ENCODE measurements around the gene POLR2F.

POLR2F gene

GRCh38 chr22:37953437-37954179 is at the start of gene POLR2F, which contains the start of gene C22orf23:
POLR2F (plus strand) TSS chr22:37953699; CDS start chr22:37953788, 89 bp downstream.
C22orf23 (minus strand) TSS chr22:37953601; CDS start chr22:37953149, 452 bp downstream.
- DNase-seq (ENCODE audit: low spot score): peak; percentile 100

DNA sequence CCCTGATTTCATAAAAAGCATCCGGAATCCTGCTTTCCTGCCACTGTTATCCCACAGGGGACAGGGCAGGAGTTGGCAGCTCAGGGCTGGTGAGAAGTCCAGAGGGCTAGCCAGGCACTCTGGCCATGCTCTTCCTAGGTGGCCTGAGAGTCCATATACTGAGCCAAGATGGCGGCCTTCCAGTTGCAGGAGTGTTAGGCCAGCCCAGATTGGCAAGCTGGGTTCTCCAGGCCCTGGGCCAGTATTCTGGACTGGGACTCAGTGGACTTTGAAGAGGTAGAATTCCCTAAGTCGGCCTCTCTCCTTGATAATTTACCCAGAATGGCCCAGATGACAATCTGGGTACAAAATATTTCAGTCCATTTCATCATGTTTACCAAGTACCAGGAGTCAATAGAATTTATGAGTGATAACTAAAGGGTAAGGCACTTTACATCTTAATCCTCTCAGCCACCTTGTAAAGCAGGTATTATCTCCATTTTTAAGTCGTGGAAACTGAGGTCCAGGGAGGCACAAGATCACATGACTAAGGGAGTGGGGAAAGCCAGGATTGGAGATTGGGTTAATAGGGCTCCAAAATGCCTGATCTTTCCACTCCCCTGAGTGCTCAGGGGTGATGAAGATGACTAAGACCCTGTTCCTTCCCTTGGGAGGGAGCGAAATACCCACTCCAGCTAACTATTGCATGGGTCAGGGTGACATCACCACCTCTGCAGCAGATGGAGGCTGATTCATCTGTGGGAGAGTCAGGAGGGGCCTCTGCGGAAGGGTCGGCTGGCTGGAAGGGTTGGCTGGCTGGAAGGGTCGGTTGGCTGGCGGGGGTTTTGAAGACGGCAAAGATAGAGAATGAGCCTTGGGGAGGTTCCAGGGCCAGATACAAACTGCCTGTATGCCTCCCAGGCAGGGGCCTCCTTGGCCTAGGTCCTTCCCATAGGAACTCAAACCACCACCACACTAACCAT is 48.6 kb upstream of the POLR2F start:
- peak; percentile 99 for FAIRE-seq
- peak; percentile 97 for DNase-seq (ENCODE audit: low spot score)

More at GRCh38 chr22:37953437-37954179, at the start of gene POLR2F, which contains the start of gene C22orf23:
- FAIRE-seq: peak; percentile 98

- FAIRE-seq (peak; percentile 88), DNase-seq (ENCODE audit: low spot score) (peak; percentile 92)
Measured at GRCh38 chr22:37905534-37906363, 47.8 kb upstream of the POLR2F start, which contains the start of gene MICALL1. MICALL1 (plus strand) TSS chr22:37906297; CDS start chr22:37906423, 126 bp downstream.

DNA sequence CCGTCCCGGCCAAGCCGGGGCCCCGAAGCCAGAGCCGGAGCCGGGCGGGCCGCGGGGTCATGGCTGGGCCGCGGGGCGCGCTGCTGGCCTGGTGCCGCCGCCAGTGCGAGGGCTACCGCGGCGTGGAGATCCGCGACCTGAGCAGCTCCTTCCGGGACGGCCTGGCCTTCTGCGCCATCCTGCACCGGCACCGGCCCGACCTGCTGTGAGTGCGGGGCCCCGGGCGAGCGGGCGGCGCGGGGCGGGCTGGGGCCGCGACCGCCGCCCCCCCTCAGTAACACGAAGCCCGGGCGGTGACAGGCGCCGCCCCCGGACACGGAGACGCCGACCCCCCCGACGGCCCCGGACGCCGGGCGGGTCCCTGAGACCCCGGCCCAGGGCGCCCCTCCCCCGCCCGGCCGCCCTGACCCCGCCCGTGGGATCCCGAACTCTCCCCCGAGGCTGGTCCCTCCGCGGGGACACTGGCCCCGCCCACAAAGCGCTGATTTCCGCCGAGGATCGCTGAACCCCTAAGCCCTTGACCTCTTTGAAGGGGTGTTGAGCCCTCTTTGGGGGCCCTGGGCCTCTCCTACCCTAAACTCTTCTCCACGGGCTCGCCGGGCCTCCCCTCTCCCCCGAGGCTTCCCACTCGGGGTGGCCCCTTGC is 47.0 kb upstream of the POLR2F start:
- FAIRE-seq (peak; percentile 30), DNase-seq (ENCODE audit: low spot score) (peak; percentile 43)

GRCh38 chr22:37907036-37907954 is 46.2 kb upstream of the POLR2F start:
- peak; percentile 56 for FAIRE-seq
- no peak for DNase-seq (ENCODE audit: low spot score)

DNA sequence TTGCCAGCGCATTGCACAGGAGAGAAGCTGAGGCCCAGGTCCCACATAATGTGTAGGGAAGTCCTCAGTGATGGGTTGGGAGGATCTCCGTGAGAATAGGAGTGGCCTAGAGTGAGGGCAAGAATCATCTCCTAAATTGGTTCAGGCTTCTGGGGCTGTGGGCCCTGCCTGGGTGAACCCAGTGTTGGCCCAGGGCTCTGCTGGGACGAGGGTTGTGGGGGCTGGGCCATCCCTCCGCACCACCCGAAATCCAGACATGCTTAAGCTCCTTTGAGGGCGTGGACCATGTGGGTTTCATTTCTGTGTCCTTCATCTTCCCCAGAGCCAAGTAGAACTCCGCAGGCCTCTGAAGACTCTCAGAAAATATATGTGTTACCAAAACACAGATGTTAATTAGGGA is 43.7 kb upstream of the POLR2F start:
- FAIRE-seq: no peak

GRCh38 chr22:37910890-37911672 is 42.4 kb upstream of the POLR2F start:
- FAIRE-seq: peak; percentile 17
- DNase-seq (ENCODE audit: low spot score): no peak

More for the DNA sequence above, 43.7 kb upstream of the POLR2F start:
- DNase-seq (ENCODE audit: low spot score): no peak

GRCh38 chr22:37911697-37912096 is 41.8 kb upstream of the POLR2F start:
- DNase-seq (ENCODE audit: low spot score) (no peak), FAIRE-seq (no peak)

GRCh38 chr22:37912171-37912570 is 41.3 kb upstream of the POLR2F start:
- no peak for DNase-seq (ENCODE audit: low spot score)

DNA sequence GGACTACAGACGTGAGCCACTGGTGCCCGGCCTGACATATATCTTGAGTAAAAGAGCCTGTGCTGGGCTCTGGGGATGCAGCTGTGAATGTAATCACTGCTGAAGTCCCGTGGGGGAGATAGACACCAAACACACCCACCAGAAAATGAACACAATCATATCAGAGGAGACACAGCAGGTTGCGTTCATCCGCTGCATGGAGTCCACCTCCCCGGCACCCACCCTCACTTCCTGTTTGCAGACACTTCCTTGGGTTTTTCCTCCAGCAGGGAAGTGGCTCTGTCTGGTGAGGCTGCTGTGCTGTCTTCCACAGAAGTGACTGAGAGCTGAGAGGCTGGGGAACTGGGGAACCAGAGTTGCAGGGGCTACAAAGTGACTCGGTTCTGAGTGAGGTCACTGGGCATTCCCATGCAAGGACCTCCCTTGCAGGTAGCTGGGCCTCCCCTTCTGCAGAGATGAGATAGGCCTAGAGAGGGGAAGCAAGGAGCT is 40.2 kb upstream of the POLR2F start:
- no peak for FAIRE-seq
- no peak for DNase-seq (ENCODE audit: low spot score)

More at GRCh38 chr22:37912171-37912570, 41.3 kb upstream of the POLR2F start:
- no peak for FAIRE-seq

DNA sequence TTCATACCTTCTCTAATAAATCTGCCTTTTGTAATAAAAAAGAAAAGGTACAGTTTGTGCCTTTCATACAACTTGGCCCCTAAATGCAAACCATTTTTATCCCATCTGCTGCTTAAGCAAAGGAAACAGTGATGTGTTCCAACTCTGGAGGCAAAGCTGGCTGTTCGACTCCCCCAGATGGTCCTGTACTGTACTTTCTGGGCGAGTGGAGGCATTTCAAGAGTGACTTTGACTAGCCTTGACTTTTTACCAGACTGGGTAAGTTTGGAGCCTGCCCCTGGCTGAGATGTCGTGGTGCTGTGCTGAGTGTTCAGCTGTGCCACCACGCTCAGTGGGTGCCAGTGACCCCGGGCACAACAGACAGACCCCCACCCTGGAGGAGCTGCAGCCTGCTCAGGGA is 37.2 kb upstream of the POLR2F start:
- FAIRE-seq (no peak), DNase-seq (ENCODE audit: low spot score) (no peak)

DNA sequence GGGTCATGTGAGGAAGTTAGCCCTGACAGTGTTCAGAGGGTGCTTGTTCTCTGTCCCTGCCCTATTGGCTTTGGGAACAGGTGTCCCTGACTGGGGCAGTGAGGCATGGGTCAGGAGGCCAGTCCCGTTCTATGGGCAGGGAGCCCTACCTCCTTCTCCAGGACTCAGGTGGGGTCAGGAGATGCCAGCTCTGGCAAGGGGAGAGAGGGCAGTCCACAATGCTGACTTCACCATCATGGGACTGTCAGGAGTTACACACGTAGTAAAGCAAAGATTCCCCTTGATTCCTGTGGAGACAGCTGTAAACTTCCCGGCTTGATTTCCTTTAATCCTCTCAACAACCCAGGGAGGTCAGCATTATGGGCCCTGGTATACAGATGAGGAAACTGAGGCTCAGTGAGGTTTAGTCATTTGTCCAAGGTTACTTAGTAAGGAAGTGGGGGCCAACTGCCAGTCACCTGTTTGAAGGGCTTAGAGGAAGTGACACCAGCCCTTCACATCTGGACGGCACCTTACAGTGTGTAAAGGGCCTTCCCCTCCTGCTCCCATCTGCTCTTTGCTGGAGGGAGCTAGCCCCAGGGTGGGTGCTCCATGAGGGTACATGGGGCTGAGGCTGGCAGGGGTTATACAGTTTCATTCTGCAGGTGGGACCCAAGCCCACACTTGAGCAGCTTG is 35.5 kb upstream of the POLR2F start:
- FAIRE-seq: no peak

GRCh38 chr22:37918580-37919270 is 34.8 kb upstream of the POLR2F start:
- no peak for FAIRE-seq
- DNase-seq (ENCODE audit: low spot score): no peak

More for the DNA sequence above, 35.5 kb upstream of the POLR2F start:
- DNase-seq (ENCODE audit: low spot score): no peak

- DNase-seq (ENCODE audit: low spot score) (no peak), FAIRE-seq (no peak)
Measured at GRCh38 chr22:37920126-37920525, 33.4 kb upstream of the POLR2F start.

- DNase-seq (ENCODE audit: low spot score): no peak
Measured at GRCh38 chr22:37922191-37922590, 31.3 kb upstream of the POLR2F start.

DNA sequence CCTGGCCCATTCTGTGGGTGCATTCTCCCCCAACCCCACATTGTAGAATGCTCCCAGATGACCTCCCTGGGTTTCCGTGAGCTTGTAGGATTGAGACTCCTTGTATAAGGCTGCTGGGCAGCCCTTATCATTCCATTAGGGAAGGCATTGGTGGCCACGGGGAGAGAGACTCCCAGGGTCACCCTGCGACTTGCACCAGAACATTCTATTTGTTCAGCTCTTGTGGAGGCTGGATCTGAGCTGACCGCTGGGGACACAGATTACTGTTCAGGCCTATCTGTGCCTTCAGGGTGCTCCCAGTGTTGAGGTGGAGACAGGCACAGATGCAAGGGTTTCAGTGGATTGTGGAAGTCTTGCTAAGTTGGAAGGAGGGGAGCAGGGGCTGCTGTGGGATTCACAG is 29.6 kb upstream of the POLR2F start:
- no peak for DNase-seq (ENCODE audit: low spot score)
- FAIRE-seq: no peak

More at GRCh38 chr22:37922191-37922590, 31.3 kb upstream of the POLR2F start:
- no peak for FAIRE-seq
